GM21447 (cell line): Measurements from ENCODE around the gene SLC7A6.

Experiments
- ATAC-seq: cut with Tn5 transposase; IDR thresholded peaks from one replicate; pipeline ENCODE4 v1.9.1; 2021; ENCODE audit not compliant: unreplicated experiment

SLC7A6 gene

GRCh38 chr16:68234188-68235107 is 29.9 kb upstream of the SLC7A6 start:
- ATAC-seq: no peak

GRCh38 chr16:68235108-68235886 is 29.0 kb upstream of the SLC7A6 start:
- no peak for ATAC-seq

GRCh38 chr16:68235887-68236136 is 28.5 kb upstream of the SLC7A6 start, which contains the start of gene ESRP2:
ESRP2 (minus strand) TSS chr16:68236127; CDS start chr16:68236045, 82 bp downstream.
- no peak for ATAC-seq

- no peak for ATAC-seq
Measured at GRCh38 chr16:68236137-68236825, 28.0 kb upstream of the SLC7A6 start.

GRCh38 chr16:68236826-68237242 is 27.5 kb upstream of the SLC7A6 start:
- ATAC-seq: no peak

- peak; percentile 79 for ATAC-seq
Measured at GRCh38 chr16:68237243-68238028, 26.9 kb upstream of the SLC7A6 start.

GRCh38 chr16:68238029-68238345 is 26.3 kb upstream of the SLC7A6 start:
- ATAC-seq: peak; percentile 17

- ATAC-seq: no peak
Measured at GRCh38 chr16:68242085-68242484, 22.2 kb upstream of the SLC7A6 start.

- no peak for ATAC-seq
Measured at GRCh38 chr16:68242926-68243858, 21.1 kb upstream of the SLC7A6 start.

GRCh38 chr16:68244481-68244902 is 19.8 kb upstream of the SLC7A6 start:
- no peak for ATAC-seq

GRCh38 chr16:68244903-68245853 is 19.1 kb upstream of the SLC7A6 start, which contains the start of gene PLA2G15:
PLA2G15 (plus strand) TSS chr16:68245373; CDS start chr16:68245427, 54 bp downstream.
- peak; percentile 70 for ATAC-seq

GRCh38 chr16:68246121-68246520 is 18.2 kb upstream of the SLC7A6 start:
- no peak for ATAC-seq

GRCh38 chr16:68246666-68247065 is 17.7 kb upstream of the SLC7A6 start:
- no peak for ATAC-seq

GRCh38 chr16:68247400-68247799 is 16.9 kb upstream of the SLC7A6 start:
- ATAC-seq: no peak

GRCh38 chr16:68247932-68248331 is 16.4 kb upstream of the SLC7A6 start:
- ATAC-seq: no peak

- no peak for ATAC-seq
Measured at GRCh38 chr16:68249371-68249770, 15.0 kb upstream of the SLC7A6 start.

GRCh38 chr16:68250951-68251350 is 13.4 kb upstream of the SLC7A6 start:
- no peak for ATAC-seq

GRCh38 chr16:68251832-68252231 is 12.5 kb upstream of the SLC7A6 start:
- no peak for ATAC-seq

GRCh38 chr16:68252383-68252782 is 11.9 kb upstream of the SLC7A6 start:
- no peak for ATAC-seq
